ENCODE data around the gene VWF. TPM values are rescaled to one million over a fixed set of nuclear protein-coding genes. Genes with fewer than 3 reads are reported as not detected.
"Not testable (repeated sequence)": the region's sequence is repeated elsewhere in the genome, so short reads cannot be mapped to it uniquely, and the experiment has no call there.

Gene VWF
- total and polyA plus RNA-seq, 10 of the 15 experiments (the other 5 are each of a cell fraction or from before 2014, with no cell fraction given), result 0.08 to 0.23 TPM; not detected in 8

- Histone ChIP-seq H3K36me3 (ENCODE audit: control insufficient read depth in 2 of 2, insufficient read depth in 2 of 2, low read length in 1 of 2) (no peaks in the 10 kb centered on the region), H3K27ac (ENCODE audit: control insufficient read depth, insufficient read depth) (no peak overlapping the region), H3K79me2 (ENCODE audit: control insufficient read depth, insufficient read depth, low read length) (no peaks in the 10 kb centered on the region), H3K9me3 (replicated peaks; ENCODE audit: control insufficient read depth, insufficient read depth, low read length) (no peaks in the 10 kb centered on the region), H3K4me2 (ENCODE audit: control insufficient read depth, insufficient read depth) (no peak overlapping the region), H3K4me1 (ENCODE audit: control insufficient read depth, insufficient read depth, low read length) (no peaks in the 10 kb centered on the region), H2AFZ (ENCODE audit: control insufficient read depth, low read depth, low read length) (no peak overlapping the region), H3K9ac (ENCODE audit: control insufficient read depth, insufficient read depth, low read length) (no peak overlapping the region), H3K4me3 (no peak overlapping the region), H4K20me1 (ENCODE audit: control insufficient read depth, insufficient read depth) (no peaks in the 10 kb centered on the region), H3K27me3 (replicated peaks in 1 of 2; ENCODE audit: control insufficient read depth in 2 of 2, insufficient read depth in 2 of 2, low read length in 1 of 2) (0 out of 4 replicates have a peak, but pooled peaks cover 0 to 2% of the 10 kb centered on the region in 2 experiments)
- in situ Hi-C loops (cut with MboI) (no loop called here), intact Hi-C loops (cut with micrococcal nuclease; ENCODE audit: unreplicated experiment) (no loop called here)
- TF ChIP-seq NFIC (IDR thresholded peaks at IDR 0.05; ENCODE audit: low read depth, low read length) (no peak), SPI1 (IDR thresholded peaks at IDR 0.05; ENCODE audit: borderline replicate concordance, insufficient read depth, low read depth, low read length) (no peak), TARDBP (IDR thresholded peaks at IDR 0.05; ENCODE audit: borderline replicate concordance) (no peak), CHD2 (IDR thresholded peaks at IDR 0.05; ENCODE audit: borderline replicate concordance, low read depth, low read length) (no peak)
- FAIRE-seq (no peak), ATAC-seq (no peak), DNase-seq (ENCODE audit: low read depth, low spot score) (no peak)
- CTCF ChIA-PET, result interaction anchor here (1.0 to 13.2 kb wide), 2 partner anchors 8 to 37 kb away, joined by 3 to 256 read pairs; no protein-coding TSS in a partner anchor
- RAD21 ChIA-PET (ENCODE audit: unreplicated experiment), result no interaction called here
- 8% methylated on average over 5 of the region's 5 CpGs for WGBS (ENCODE audit: insufficient coverage, insufficient replicate concordance, low lambda C conversion rate, missing lambda C conversion rate)
- BruUV-seq (replicated peaks), result no TSS peak
- SMC1A ChIA-PET (ENCODE audit: uncharacterized antibody, unreplicated experiment), result interaction anchor here (1.1 kb wide), 1 partner anchor 12 kb away, joined by 3 read pairs; no protein-coding TSS in a partner anchor
- POLR2A ChIA-PET, result no interaction called here
Measured at GRCh38 chr12:6029401-6029800, 95.1 kb downstream of the VWF start.

GRCh38 chr12:6026998-6027397 is 97.5 kb downstream of the VWF start:
- H3K9me3 ChIP-seq (replicated peaks; ENCODE audit: control insufficient read depth, insufficient read depth, low read length), result no peaks in the 10 kb centered on the region
- H3K27me3 ChIP-seq (replicated peaks in 1 of 2; ENCODE audit: control insufficient read depth in 2 of 2, insufficient read depth in 2 of 2, low read length in 1 of 2), result peaks cover 0 to 2% of the 10 kb centered on the region in 2 experiments; a peak in 1 of 4 replicates
- no peak overlapping the region for H2AFZ ChIP-seq (ENCODE audit: control insufficient read depth, low read depth, low read length)
- H3K36me3 ChIP-seq (ENCODE audit: control insufficient read depth in 2 of 2, insufficient read depth in 2 of 2, low read length in 1 of 2), result no peaks in the 10 kb centered on the region
- POLR2A ChIA-PET, result no interaction called here
- H4K20me1 ChIP-seq (ENCODE audit: control insufficient read depth, insufficient read depth), result no peaks in the 10 kb centered on the region
- no peak for ATAC-seq
- CTCF ChIA-PET, result interaction anchor here (1.9 kb wide), 1 partner anchor 11 kb away, joined by 5 read pairs; no protein-coding TSS in a partner anchor
- 46% methylated on average over 6 of the region's 6 CpGs for WGBS (ENCODE audit: insufficient coverage, insufficient replicate concordance, low lambda C conversion rate, missing lambda C conversion rate)
- DNase-seq (ENCODE audit: low read depth, low spot score), result no peak
- intact Hi-C loops (cut with micrococcal nuclease; ENCODE audit: unreplicated experiment) (no loop called here), in situ Hi-C loops (cut with MboI) (no loop called here)
- H3K4me1 ChIP-seq (ENCODE audit: control insufficient read depth, insufficient read depth, low read length), result no peaks in the 10 kb centered on the region
- H3K79me2 ChIP-seq (ENCODE audit: control insufficient read depth, insufficient read depth, low read length), result no peaks in the 10 kb centered on the region
- RAD21 ChIA-PET (ENCODE audit: unreplicated experiment), result no interaction called here
- no peak overlapping the region for H3K4me2 ChIP-seq (ENCODE audit: control insufficient read depth, insufficient read depth)
- H3K27ac ChIP-seq (ENCODE audit: control insufficient read depth, insufficient read depth), result no peak overlapping the region
- no peak overlapping the region for H3K9ac ChIP-seq (ENCODE audit: control insufficient read depth, insufficient read depth, low read length)
- FAIRE-seq, result no peak
- TF ChIP-seq HDAC2 (IDR thresholded peaks at IDR 0.05), result no peak
- TF ChIP-seq ZNF622 (IDR thresholded peaks at IDR 0.05), result no peak
- no peak for TF ChIP-seq CEBPB (IDR thresholded peaks at IDR 0.05; ENCODE audit: borderline replicate concordance in 1 of 2, low read depth in 2 of 2, low read length in 2 of 2)
- TF ChIP-seq ZBTB33 (IDR thresholded peaks at IDR 0.05), result no peak
- H3K4me3 ChIP-seq, result no peak overlapping the region
- no TSS peak for BruUV-seq (replicated peaks)
- SMC1A ChIA-PET (ENCODE audit: uncharacterized antibody, unreplicated experiment), result no interaction called here

GRCh38 chr12:6025703-6026298 is 98.7 kb downstream of the VWF start:
- not testable (repeated sequence) for H3K4me2 ChIP-seq (ENCODE audit: control insufficient read depth, insufficient read depth); H3K27ac ChIP-seq (ENCODE audit: control insufficient read depth, insufficient read depth)
- CTCF ChIA-PET, result interaction anchor here (0.6 kb wide), 1 partner anchor 8 kb away, joined by 3 read pairs; no protein-coding TSS in a partner anchor

More at GRCh38 chr12:6025703-6026298, 98.7 kb downstream of the VWF start:
- H3K4me1 ChIP-seq (ENCODE audit: control insufficient read depth, insufficient read depth, low read length); H3K27me3 ChIP-seq (replicated peaks in 1 of 2; ENCODE audit: control insufficient read depth in 2 of 2, insufficient read depth in 2 of 2, low read length in 1 of 2); ATAC-seq; H3K4me3 ChIP-seq; H3K9me3 ChIP-seq (replicated peaks; ENCODE audit: control insufficient read depth, insufficient read depth, low read length); H3K79me2 ChIP-seq (ENCODE audit: control insufficient read depth, insufficient read depth, low read length); SMC1A ChIA-PET (ENCODE audit: uncharacterized antibody, unreplicated experiment); intact Hi-C loops (cut with micrococcal nuclease; ENCODE audit: unreplicated experiment); H4K20me1 ChIP-seq (ENCODE audit: control insufficient read depth, insufficient read depth); H2AFZ ChIP-seq (ENCODE audit: control insufficient read depth, low read depth, low read length); BruUV-seq (replicated peaks); FAIRE-seq; H3K36me3 ChIP-seq (ENCODE audit: control insufficient read depth in 2 of 2, insufficient read depth in 2 of 2, low read length in 1 of 2); in situ Hi-C loops (cut with MboI); H3K9ac ChIP-seq (ENCODE audit: control insufficient read depth, insufficient read depth, low read length); DNase-seq (ENCODE audit: low read depth, low spot score); RAD21 ChIA-PET (ENCODE audit: unreplicated experiment); POLR2A ChIA-PET: not testable (repeated sequence)
- WGBS (ENCODE audit: insufficient coverage, insufficient replicate concordance, low lambda C conversion rate, missing lambda C conversion rate), result 11% methylated on average over 8 of the region's 9 CpGs
